DND-41 (cell line): ENCODE data around the gene MDH1.

Experiments
- EZH2 ChIP-seq: IDR thresholded peaks from 3 replicates; pipeline ENCODE4 v1.6.1; 2012; ENCODE audit warnings: borderline replicate concordance, low read depth, mild to moderate bottlenecking, moderate library complexity, low read length, inconsistent platforms; ENCODE audit not compliant: severe bottlenecking
- TF ChIP-seq, protein P1 (sequence below): IDR thresholded peaks from 2 replicates; pipeline ENCODE4 v1.5.1; 2012; ENCODE audit warnings: borderline replicate concordance, low read length, moderate library complexity, mild to moderate bottlenecking; ENCODE audit not compliant: poor library complexity, severe bottlenecking; ENCODE audit errors: extremely low read depth

- TF ChIP-seq, protein P1, sequence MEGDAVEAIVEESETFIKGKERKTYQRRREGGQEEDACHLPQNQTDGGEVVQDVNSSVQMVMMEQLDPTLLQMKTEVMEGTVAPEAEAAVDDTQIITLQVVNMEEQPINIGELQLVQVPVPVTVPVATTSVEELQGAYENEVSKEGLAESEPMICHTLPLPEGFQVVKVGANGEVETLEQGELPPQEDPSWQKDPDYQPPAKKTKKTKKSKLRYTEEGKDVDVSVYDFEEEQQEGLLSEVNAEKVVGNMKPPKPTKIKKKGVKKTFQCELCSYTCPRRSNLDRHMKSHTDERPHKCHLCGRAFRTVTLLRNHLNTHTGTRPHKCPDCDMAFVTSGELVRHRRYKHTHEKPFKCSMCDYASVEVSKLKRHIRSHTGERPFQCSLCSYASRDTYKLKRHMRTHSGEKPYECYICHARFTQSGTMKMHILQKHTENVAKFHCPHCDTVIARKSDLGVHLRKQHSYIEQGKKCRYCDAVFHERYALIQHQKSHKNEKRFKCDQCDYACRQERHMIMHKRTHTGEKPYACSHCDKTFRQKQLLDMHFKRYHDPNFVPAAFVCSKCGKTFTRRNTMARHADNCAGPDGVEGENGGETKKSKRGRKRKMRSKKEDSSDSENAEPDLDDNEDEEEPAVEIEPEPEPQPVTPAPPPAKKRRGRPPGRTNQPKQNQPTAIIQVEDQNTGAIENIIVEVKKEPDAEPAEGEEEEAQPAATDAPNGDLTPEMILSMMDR = no peak
- TF ChIP-seq EZH2 = no peak
Observed at GRCh38 chr2:63614448-63614968, 25.7 kb downstream of the MDH1 start.
